ENCODE data around the gene NAV3. TPM values are rescaled to one million over a fixed set of nuclear protein-coding genes. Genes with fewer than 3 reads are reported as not detected.

NAV3 gene
- total and polyA plus RNA-seq, 4 donors = 0.22 to 1.7 (median 0.71) TPM

DNA sequence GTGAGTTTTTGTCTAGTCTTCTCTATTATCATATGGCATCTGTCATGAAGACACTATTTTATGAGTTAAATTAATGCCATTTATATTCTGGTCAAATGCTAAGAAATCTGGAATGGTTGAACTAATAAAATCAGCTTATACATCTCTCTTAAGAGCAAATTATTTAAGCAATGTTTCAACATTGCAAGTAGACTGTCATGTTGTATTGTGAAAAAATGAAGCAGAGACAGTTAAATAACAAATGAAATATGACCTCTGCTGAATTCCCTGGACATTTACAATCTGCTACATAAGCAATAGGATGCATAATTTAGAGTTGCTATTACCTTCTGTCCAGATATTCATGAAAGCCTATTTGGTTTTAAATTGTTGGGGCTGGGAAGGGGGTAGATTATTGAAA lies 30.6 kb downstream of the NAV3 start:
- no peak overlapping the region for H3K27ac ChIP-seq (ENCODE audit: low read depth in 1 of 2, low read length in 2 of 2)
- no peaks in the 10 kb centered on the region for H3K9me3 ChIP-seq (ENCODE audit: control insufficient read depth in 4 of 4, low read length in 3 of 4)
- no peaks in the 10 kb centered on the region for H3K4me1 ChIP-seq (ENCODE audit: control insufficient read depth in 4 of 4, insufficient read depth in 4 of 4, low read length in 3 of 4)
- no peak overlapping the region for H3K4me3 ChIP-seq (ENCODE audit: low read depth in 1 of 3, low read length in 3 of 3)
- no peaks in the 10 kb centered on the region for H3K36me3 ChIP-seq (ENCODE audit: control insufficient read depth in 4 of 4, insufficient read depth in 3 of 4, low read depth in 1 of 4, low read length in 3 of 4)
- no peak overlapping the region for H3K9ac ChIP-seq (ENCODE audit: low read depth in 1 of 2, low read length in 2 of 2)
- DNase-seq (ENCODE audit: low spot score) = no peak
- H3K27me3 ChIP-seq (ENCODE audit: control insufficient read depth in 4 of 4, insufficient read depth in 4 of 4, low read length in 3 of 4) = no peaks in the 10 kb centered on the region
- TF ChIP-seq NR2F2 (IDR thresholded peaks at IDR 0.05) (no peak), FOXA2 (IDR thresholded peaks at IDR 0.05) (no peak), ATF3 (IDR thresholded peaks at IDR 0.05) (no peak), HNF4A (conservative IDR thresholded peaks at IDR 0.05) (no peak), ZBTB33 (IDR thresholded peaks at IDR 0.05) (no peak), RXRA (IDR thresholded peaks at IDR 0.05) (no peak), SP1 (IDR thresholded peaks at IDR 0.05) (no peak), FOXA1 (IDR thresholded peaks at IDR 0.05) (no peak), YY1 (IDR thresholded peaks at IDR 0.05) (no peak), EGR1 (IDR thresholded peaks at IDR 0.05; ENCODE audit: low read depth in 2 of 2) (no peak), TAF1 (conservative IDR thresholded peaks at IDR 0.05) (no peak), RAD21 (IDR thresholded peaks at IDR 0.05) (no peak), GABPA (IDR thresholded peaks at IDR 0.05 in 1 of 2, conservative IDR thresholded peaks at IDR 0.05 in 1 of 2) (no peak), JUND (IDR thresholded peaks at IDR 0.05) (no peak), HNF4G (IDR thresholded peaks at IDR 0.05) (no peak)
- TF ChIP-seq, protein P1, sequence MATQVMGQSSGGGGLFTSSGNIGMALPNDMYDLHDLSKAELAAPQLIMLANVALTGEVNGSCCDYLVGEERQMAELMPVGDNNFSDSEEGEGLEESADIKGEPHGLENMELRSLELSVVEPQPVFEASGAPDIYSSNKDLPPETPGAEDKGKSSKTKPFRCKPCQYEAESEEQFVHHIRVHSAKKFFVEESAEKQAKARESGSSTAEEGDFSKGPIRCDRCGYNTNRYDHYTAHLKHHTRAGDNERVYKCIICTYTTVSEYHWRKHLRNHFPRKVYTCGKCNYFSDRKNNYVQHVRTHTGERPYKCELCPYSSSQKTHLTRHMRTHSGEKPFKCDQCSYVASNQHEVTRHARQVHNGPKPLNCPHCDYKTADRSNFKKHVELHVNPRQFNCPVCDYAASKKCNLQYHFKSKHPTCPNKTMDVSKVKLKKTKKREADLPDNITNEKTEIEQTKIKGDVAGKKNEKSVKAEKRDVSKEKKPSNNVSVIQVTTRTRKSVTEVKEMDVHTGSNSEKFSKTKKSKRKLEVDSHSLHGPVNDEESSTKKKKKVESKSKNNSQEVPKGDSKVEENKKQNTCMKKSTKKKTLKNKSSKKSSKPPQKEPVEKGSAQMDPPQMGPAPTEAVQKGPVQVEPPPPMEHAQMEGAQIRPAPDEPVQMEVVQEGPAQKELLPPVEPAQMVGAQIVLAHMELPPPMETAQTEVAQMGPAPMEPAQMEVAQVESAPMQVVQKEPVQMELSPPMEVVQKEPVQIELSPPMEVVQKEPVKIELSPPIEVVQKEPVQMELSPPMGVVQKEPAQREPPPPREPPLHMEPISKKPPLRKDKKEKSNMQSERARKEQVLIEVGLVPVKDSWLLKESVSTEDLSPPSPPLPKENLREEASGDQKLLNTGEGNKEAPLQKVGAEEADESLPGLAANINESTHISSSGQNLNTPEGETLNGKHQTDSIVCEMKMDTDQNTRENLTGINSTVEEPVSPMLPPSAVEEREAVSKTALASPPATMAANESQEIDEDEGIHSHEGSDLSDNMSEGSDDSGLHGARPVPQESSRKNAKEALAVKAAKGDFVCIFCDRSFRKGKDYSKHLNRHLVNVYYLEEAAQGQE (IDR thresholded peaks at IDR 0.05) = no peak
- TF ChIP-seq, protein P2, sequence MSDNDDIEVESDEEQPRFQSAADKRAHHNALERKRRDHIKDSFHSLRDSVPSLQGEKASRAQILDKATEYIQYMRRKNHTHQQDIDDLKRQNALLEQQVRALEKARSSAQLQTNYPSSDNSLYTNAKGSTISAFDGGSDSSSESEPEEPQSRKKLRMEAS (IDR thresholded peaks at IDR 0.05) = no peak
- TF ChIP-seq, protein P3, sequence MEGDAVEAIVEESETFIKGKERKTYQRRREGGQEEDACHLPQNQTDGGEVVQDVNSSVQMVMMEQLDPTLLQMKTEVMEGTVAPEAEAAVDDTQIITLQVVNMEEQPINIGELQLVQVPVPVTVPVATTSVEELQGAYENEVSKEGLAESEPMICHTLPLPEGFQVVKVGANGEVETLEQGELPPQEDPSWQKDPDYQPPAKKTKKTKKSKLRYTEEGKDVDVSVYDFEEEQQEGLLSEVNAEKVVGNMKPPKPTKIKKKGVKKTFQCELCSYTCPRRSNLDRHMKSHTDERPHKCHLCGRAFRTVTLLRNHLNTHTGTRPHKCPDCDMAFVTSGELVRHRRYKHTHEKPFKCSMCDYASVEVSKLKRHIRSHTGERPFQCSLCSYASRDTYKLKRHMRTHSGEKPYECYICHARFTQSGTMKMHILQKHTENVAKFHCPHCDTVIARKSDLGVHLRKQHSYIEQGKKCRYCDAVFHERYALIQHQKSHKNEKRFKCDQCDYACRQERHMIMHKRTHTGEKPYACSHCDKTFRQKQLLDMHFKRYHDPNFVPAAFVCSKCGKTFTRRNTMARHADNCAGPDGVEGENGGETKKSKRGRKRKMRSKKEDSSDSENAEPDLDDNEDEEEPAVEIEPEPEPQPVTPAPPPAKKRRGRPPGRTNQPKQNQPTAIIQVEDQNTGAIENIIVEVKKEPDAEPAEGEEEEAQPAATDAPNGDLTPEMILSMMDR (IDR thresholded peaks at IDR 0.05; ENCODE audit: low read depth, low read length, missing input control) = no peak
